Smooth muscle cell of trachea (primary cell): Measurements from ENCODE around the gene ISG15. TPM values are rescaled to one million over a fixed set of nuclear protein-coding genes. Genes with fewer than 3 reads are reported as not detected.

Source experiments
- total RNA-seq: library from RNA; depleted of rRNA; stranded (reverse); fragments of >200 nt; gene quantifications from 2 replicates; pipeline ENCODE4 v1.2.1, GENCODE V29; 2014

The ISG15 gene
- 61.4 and 78.4 TPM in 2 replicates for total RNA-seq

GRCh38 chr1:1013105-1013921, at the start of gene ISG15:
Gene ISG15, plus strand, starts transcription at chr1:1013497. Its CDS starts 77 bp downstream, at chr1:1013574.

GRCh38 chr1:966135-966703, 47.1 kb upstream of the ISG15 start, which contains the start of gene PLEKHN1:
Gene PLEKHN1, plus strand, starts transcription at chr1:966482. Its CDS starts 50 bp downstream, at chr1:966532.

GRCh38 chr1:981955-982558, 31.2 kb upstream of the ISG15 start, which contains the start of gene PERM1:
Gene PERM1, minus strand, starts transcription at chr1:982093. Its CDS starts 1,064 bp downstream, at chr1:981029.

GRCh38 chr1:999725-1000356, 13.5 kb upstream of the ISG15 start, which contains the start of gene HES4:
Gene HES4, minus strand, starts transcription at chr1:1000097. Its CDS starts 124 bp downstream, at chr1:999973.

GRCh38 chr1:1020000-1020404, 6.7 kb downstream of the ISG15 start, which contains the start of gene AGRN:
Gene AGRN, plus strand, starts transcription at chr1:1020120. Its CDS starts 53 bp downstream, at chr1:1020173.

Other genes with a start within 250 kb of the ISG15 start
- gene SAMD11, start 89.6 kb upstream of the ISG15 start, total RNA-seq = 11.1 and 12.7 TPM in 2 replicates
- 80.4 and 83.7 TPM in 2 replicates for gene NOC2L, start 54.2 kb upstream of the ISG15 start, total RNA-seq
- gene KLHL17, start 52.9 kb upstream of the ISG15 start, total RNA-seq = 8.0 and 10.3 TPM in 2 replicates
- gene PLEKHN1, start 47.0 kb upstream of the ISG15 start, total RNA-seq = 0.33 and 0.58 TPM in 2 replicates
- under 0.01 TPM in 1 of 2 replicates, not detected in the other for gene PERM1, start 31.4 kb upstream of the ISG15 start, total RNA-seq
- 0.15 and 4.3 TPM in 2 replicates for gene HES4, start 13.4 kb upstream of the ISG15 start, total RNA-seq
- 36.4 and 97.3 TPM in 2 replicates for gene AGRN, start 6.6 kb downstream of the ISG15 start, total RNA-seq
- 0.15 TPM in 1 of 2 replicates, not detected in the other for gene RNF223, start 60.8 kb downstream of the ISG15 start, total RNA-seq
- 5.0 and 5.4 TPM in 2 replicates for gene C1orf159, start 102.6 kb downstream of the ISG15 start, total RNA-seq
- not detected in 2 replicates for gene TTLL10, start 160.4 kb downstream of the ISG15 start, total RNA-seq
- gene TNFRSF18, start 193.1 kb downstream of the ISG15 start, total RNA-seq = 0.33 and 0.44 TPM in 2 replicates
- gene TNFRSF4, start 200.7 kb downstream of the ISG15 start, total RNA-seq = under 0.01 and 0.17 TPM in 2 replicates
- gene SDF4, start 218.5 kb downstream of the ISG15 start, total RNA-seq = 137 and 202 TPM in 2 replicates
- gene B3GALT6, start 218.7 kb downstream of the ISG15 start, total RNA-seq = 25.5 and 38.4 TPM in 2 replicates
- 2.5 and 5.1 TPM in 2 replicates for gene C1QTNF12, start 233.2 kb downstream of the ISG15 start, total RNA-seq